Trophoblast cell (in vitro differentiated cells and primary cell): Measurements from ENCODE around the gene ERLEC1.
"Not testable (repeated sequence)": the region's sequence is repeated elsewhere in the genome, so short reads cannot be mapped to it uniquely, and the experiment has no call there.

Experiments
- DNase-seq, 2 donors: peaks; one replicate each; pipeline ENCODE4 v3.0.0-alpha.2; 2016
- H2AFZ ChIP-seq: 2 replicates; pipeline ENCODE4 v1.6.1; 2013; ENCODE audit warnings: low read length, moderate library complexity, mild to moderate bottlenecking; ENCODE audit not compliant: insufficient read depth, poor library complexity
- H2AK5ac ChIP-seq: 2 replicates; pipeline ENCODE4 v1.6.1; 2013; ENCODE audit warnings: mild to moderate bottlenecking, low read length
- H2BK120ac ChIP-seq: 2 replicates; pipeline ENCODE4 v1.6.1; 2013; ENCODE audit warnings: low read length, mild to moderate bottlenecking, moderate library complexity; ENCODE audit not compliant: insufficient read depth, poor library complexity
- H2BK12ac ChIP-seq: 2 replicates; pipeline ENCODE4 v1.6.1; 2013; ENCODE audit warnings: mild to moderate bottlenecking, low read length, moderate library complexity
- H2BK5ac ChIP-seq: 2 replicates; pipeline ENCODE4 v1.6.1; 2013; ENCODE audit warnings: low read length, low read depth, moderate library complexity, mild to moderate bottlenecking; ENCODE audit not compliant: poor library complexity
- H3K14ac ChIP-seq: 2 replicates; pipeline ENCODE4 v1.6.1; 2013; ENCODE audit warnings: mild to moderate bottlenecking, low read length
- H3K18ac ChIP-seq: 2 replicates; pipeline ENCODE4 v1.6.1; 2013; ENCODE audit warnings: mild to moderate bottlenecking, low read length
- H3K23ac ChIP-seq: 2 replicates; pipeline ENCODE4 v1.6.1; 2013; ENCODE audit warnings: low read length
- H3K27ac ChIP-seq: 2 replicates; pipeline ENCODE4 v1.5.1; 2013; ENCODE audit warnings: low read depth, mild to moderate bottlenecking, inconsistent platforms, low read length, moderate library complexity
- H3K27me3 ChIP-seq: 2 replicates; pipeline ENCODE4 v1.6.1; 2013; ENCODE audit warnings: inconsistent platforms, mild to moderate bottlenecking, low read length, moderate library complexity; ENCODE audit not compliant: insufficient read depth
- H3K36me3 ChIP-seq, 2 experiments: 1 replicate in 1 of 2; 2 replicates in 1 of 2; pipeline ENCODE4 v1.6.1; 2013; ENCODE audit warnings: low read length in 2 of 2, mild to moderate bottlenecking in 2 of 2, moderate library complexity in 1 of 2; ENCODE audit not compliant: insufficient read depth in 2 of 2, control insufficient read depth in 1 of 2
- H3K4ac ChIP-seq: 2 replicates; pipeline ENCODE4 v1.6.1; 2013; ENCODE audit warnings: low read depth, mild to moderate bottlenecking, low read length, moderate library complexity
- H3K4me1 ChIP-seq, 2 experiments: 1 replicate in 1 of 2; 2 replicates in 1 of 2; pipeline ENCODE4 v1.6.1; 2013; ENCODE audit warnings: low read length in 2 of 2, mild to moderate bottlenecking in 2 of 2, moderate library complexity in 1 of 2; ENCODE audit not compliant: insufficient read depth in 2 of 2, control insufficient read depth in 1 of 2
- H3K4me2 ChIP-seq: 2 replicates; pipeline ENCODE4 v1.6.1; 2013; ENCODE audit warnings: inconsistent platforms, mild to moderate bottlenecking, low read length, moderate library complexity
- H3K4me3 ChIP-seq: 2 replicates; pipeline ENCODE4 v1.5.1; 2013; ENCODE audit warnings: mild to moderate bottlenecking, low read depth, low read length, inconsistent platforms
- H3K79me1 ChIP-seq: one replicate; pipeline ENCODE4 v1.6.1; 2013; ENCODE audit warnings: low read length
- H3K79me2 ChIP-seq: 2 replicates; pipeline ENCODE4 v1.6.1; 2013; ENCODE audit warnings: low read length, mild to moderate bottlenecking; ENCODE audit not compliant: control insufficient read depth, insufficient read depth, poor library complexity
- H3K9ac ChIP-seq: 2 replicates; pipeline ENCODE4 v1.6.1; 2013; ENCODE audit warnings: mild to moderate bottlenecking, low read length
- H3K9me3 ChIP-seq: 2 replicates; pipeline ENCODE4 v1.6.1; 2013; ENCODE audit warnings: low read depth, mild to moderate bottlenecking, control low read depth, inconsistent platforms, low read length; ENCODE audit not compliant: insufficient read depth
- H4K12ac ChIP-seq: 2 replicates; pipeline ENCODE4 v1.6.1; 2013; ENCODE audit warnings: low read depth, mild to moderate bottlenecking, low read length, moderate library complexity
- H4K8ac ChIP-seq: 2 replicates; pipeline ENCODE4 v1.6.1; 2013; ENCODE audit warnings: low read depth, mild to moderate bottlenecking, low read length, moderate library complexity
- H4K91ac ChIP-seq: one replicate; pipeline ENCODE4 v1.6.1; 2013; ENCODE audit warnings: low read depth, mild to moderate bottlenecking, low read length, moderate library complexity
- WGBS: extraction: QIAGEN DNeasy Blood & Tissue Kit; methylation state at CpG from one replicate; pipeline ENCODE4 v1.1.7; 2013; ENCODE audit warnings: missing lambda C conversion rate; ENCODE audit not compliant: insufficient read length, insufficient coverage; ENCODE audit errors: extremely low coverage; 5-methylcytosine and 5-hydroxymethylcytosine counted together

The ERLEC1 gene

GRCh38 chr2:53823639-53824038 lies 36.8 kb downstream of the ERLEC1 start:
- not testable (repeated sequence) for H2BK120ac ChIP-seq, H4K91ac ChIP-seq, H2AFZ ChIP-seq, H3K27ac ChIP-seq, H2BK12ac ChIP-seq, H4K8ac ChIP-seq, H3K4ac ChIP-seq, H4K12ac ChIP-seq, H3K18ac ChIP-seq, H3K23ac ChIP-seq, H2AK5ac ChIP-seq, H3K14ac ChIP-seq, H3K9me3 ChIP-seq, H3K36me3 ChIP-seq, H3K4me2 ChIP-seq, H3K79me1 ChIP-seq, H2BK5ac ChIP-seq, H3K4me3 ChIP-seq, H3K9ac ChIP-seq, H3K27me3 ChIP-seq, H3K79me2 ChIP-seq, H3K4me1 ChIP-seq
- DNase-seq, result peak in 1 of 2 donors; percentile 29
- no CpG with 5 or more reads among the region's 9 CpGs for WGBS

DNA sequence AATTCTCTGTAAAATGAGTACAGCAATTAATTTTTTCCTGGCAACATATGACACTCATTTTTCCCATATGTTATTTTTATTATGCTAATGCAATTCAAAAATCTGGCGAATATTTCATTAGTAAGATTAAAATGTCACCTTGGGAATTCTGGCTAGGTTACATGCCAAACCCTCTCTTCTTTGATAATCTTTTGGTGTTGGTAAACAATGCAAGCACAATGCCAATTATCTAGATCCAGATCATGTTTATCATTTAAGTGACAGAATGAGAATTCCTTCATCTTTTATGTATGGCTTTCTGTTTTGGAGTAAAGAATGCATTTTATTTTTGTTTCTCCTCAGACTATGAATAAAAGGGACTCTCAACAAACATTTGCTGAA lies 39.2 kb downstream of the ERLEC1 start:
- no peak overlapping the region for H3K14ac ChIP-seq
- no peak overlapping the region for H3K9ac ChIP-seq
- no peak overlapping the region for H2BK120ac ChIP-seq
- H3K79me2 ChIP-seq, result no peaks in the 10 kb centered on the region
- H3K4me3 ChIP-seq, result no peak overlapping the region
- no peak overlapping the region for H3K18ac ChIP-seq
- no peaks in the 10 kb centered on the region for H3K4me1 ChIP-seq
- H4K12ac ChIP-seq, result no peak overlapping the region
- no peaks in the 10 kb centered on the region for H3K27me3 ChIP-seq
- no peak overlapping the region for H2AFZ ChIP-seq
- H3K79me1 ChIP-seq, result no peaks in the 10 kb centered on the region
- H3K4ac ChIP-seq, result no peak overlapping the region
- H4K91ac ChIP-seq, result no peak overlapping the region
- no peak overlapping the region for H2BK12ac ChIP-seq
- no peak overlapping the region for H2AK5ac ChIP-seq
- H2BK5ac ChIP-seq, result no peak overlapping the region
- H4K8ac ChIP-seq, result no peak overlapping the region
- no peak overlapping the region for H3K27ac ChIP-seq
- H3K23ac ChIP-seq, result no peak overlapping the region
- H3K9me3 ChIP-seq, result no peaks in the 10 kb centered on the region
- WGBS, result no CpG with 5 or more reads among the region's 1 CpG
- DNase-seq, result no peak
- H3K4me2 ChIP-seq, result no peak overlapping the region
- no peaks in the 10 kb centered on the region for H3K36me3 ChIP-seq

- Histone ChIP-seq H2AK5ac (no peak overlapping the region), H3K79me1 (no peaks in the 10 kb centered on the region), H3K23ac (no peak overlapping the region), H3K9me3 (no peaks in the 10 kb centered on the region), H2BK120ac (no peak overlapping the region), H3K79me2 (no peaks in the 10 kb centered on the region), H4K8ac (no peak overlapping the region), H3K4ac (no peak overlapping the region), H3K9ac (no peak overlapping the region), H4K12ac (no peak overlapping the region), H2AFZ (no peak overlapping the region), H4K91ac (no peak overlapping the region), H2BK5ac (no peak overlapping the region), H3K4me3 (no peak overlapping the region), H3K14ac (no peak overlapping the region), H3K18ac (no peak overlapping the region), H3K36me3 (no peaks in the 10 kb centered on the region), H3K4me1 (no peaks in the 10 kb centered on the region), H3K4me2 (no peak overlapping the region), H2BK12ac (no peak overlapping the region), H3K27me3 (no peaks in the 10 kb centered on the region), H3K27ac (no peak overlapping the region)
- no CpG with 5 or more reads among the region's 3 CpGs for WGBS
- DNase-seq, result no peak
Observed at GRCh38 chr2:53826587-53827397, 39.9 kb downstream of the ERLEC1 start.

DNA sequence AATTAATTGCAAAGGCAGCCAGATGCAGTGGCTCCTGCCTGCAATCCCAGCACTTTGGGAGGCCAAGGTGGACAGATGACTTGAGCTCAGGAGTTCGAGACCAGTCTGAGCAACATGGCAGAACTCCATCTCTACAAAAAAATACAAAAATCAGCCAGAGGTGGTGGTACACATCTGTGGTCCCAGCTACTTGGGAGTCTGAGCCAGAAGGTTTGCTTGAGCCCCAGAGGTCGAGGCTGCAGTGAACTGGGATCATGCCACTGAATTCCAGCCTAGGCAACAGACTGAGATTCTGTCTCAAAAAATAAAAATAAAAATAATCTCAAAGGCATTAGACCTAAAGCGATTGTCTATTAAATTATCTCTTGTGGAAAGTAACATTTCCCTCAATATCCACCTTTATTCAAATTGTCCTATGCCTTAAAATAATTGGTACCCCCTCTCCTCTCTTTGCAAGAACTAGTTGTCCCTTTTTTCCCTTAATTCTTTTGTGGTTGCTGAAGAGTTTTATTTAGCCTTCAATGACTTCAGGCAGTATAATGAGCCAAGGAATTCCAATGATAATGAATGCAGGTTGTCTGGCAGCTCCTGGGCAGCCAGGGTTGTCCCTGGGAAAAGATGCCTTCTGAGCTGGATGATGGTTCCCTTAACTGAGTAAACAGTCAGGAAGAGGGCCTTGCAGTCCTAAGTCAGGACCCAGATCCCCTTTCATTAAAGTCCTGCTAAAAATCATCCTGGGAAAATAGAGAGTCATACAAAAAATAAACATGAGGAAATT lies 40.7 kb downstream of the ERLEC1 start:
- Histone ChIP-seq H3K23ac (no peak overlapping the region), H3K4me1 (no peaks in the 10 kb centered on the region), H3K4ac (no peak overlapping the region), H3K27ac (no peak overlapping the region), H3K4me2 (no peak overlapping the region), H3K9me3 (no peaks in the 10 kb centered on the region), H3K79me2 (no peaks in the 10 kb centered on the region), H3K18ac (no peak overlapping the region), H4K8ac (no peak overlapping the region), H3K79me1 (no peaks in the 10 kb centered on the region), H3K14ac (no peak overlapping the region), H4K91ac (no peak overlapping the region), H2BK120ac (no peak overlapping the region), H3K4me3 (no peak overlapping the region), H3K36me3 (no peaks in the 10 kb centered on the region), H2BK5ac (no peak overlapping the region), H2AFZ (no peak overlapping the region), H3K9ac (no peak overlapping the region), H4K12ac (no peak overlapping the region), H2BK12ac (no peak overlapping the region), H2AK5ac (no peak overlapping the region), H3K27me3 (no peaks in the 10 kb centered on the region)
- no CpG with 5 or more reads among the region's 3 CpGs for WGBS
- no peak for DNase-seq
